NCI-H1092 treated with DMSO at 0.1 percent for 48 hours (cell line): Measurements from ENCODE around the gene CTNNBL1.
"Not testable (repeated sequence)": the region's sequence is repeated elsewhere in the genome, so short reads cannot be mapped to it uniquely, and the experiment has no call there.

ENCODE experiments used
- DNase-seq: peaks from one replicate; lab custom pipeline; 2025; lab: John Stamatoyannopoulos, UW

Gene CTNNBL1

GRCh38 chr20:37711994-37712964 is 18.4 kb downstream of the CTNNBL1 start:
- DNase-seq = peak; percentile 88

DNA sequence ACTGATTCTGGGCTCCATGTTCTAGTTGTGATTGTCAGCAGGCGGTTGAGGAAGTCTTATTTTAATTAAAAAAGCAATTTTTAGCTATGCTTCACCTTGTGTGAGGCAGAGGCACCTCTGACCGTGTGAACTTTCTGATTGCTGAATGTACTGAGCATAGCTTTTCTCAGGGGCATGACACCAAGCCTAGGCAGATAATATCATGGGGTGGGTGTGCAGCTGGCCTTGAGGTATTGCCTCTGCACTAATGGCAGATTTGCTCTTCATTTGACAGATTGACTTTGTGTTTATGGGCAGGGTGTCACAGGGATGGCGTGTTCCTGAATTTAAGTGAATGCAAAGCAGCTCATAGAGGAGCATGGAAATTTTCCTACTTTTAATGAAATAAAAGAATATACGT is 19.6 kb downstream of the CTNNBL1 start:
- no peak for DNase-seq

- DNase-seq = no peak
These were observed 21.3 kb downstream of the CTNNBL1 start for GRCh38 chr20:37714978-37715672.

GRCh38 chr20:37721751-37722150 is 27.9 kb downstream of the CTNNBL1 start:
- no peak for DNase-seq

DNA sequence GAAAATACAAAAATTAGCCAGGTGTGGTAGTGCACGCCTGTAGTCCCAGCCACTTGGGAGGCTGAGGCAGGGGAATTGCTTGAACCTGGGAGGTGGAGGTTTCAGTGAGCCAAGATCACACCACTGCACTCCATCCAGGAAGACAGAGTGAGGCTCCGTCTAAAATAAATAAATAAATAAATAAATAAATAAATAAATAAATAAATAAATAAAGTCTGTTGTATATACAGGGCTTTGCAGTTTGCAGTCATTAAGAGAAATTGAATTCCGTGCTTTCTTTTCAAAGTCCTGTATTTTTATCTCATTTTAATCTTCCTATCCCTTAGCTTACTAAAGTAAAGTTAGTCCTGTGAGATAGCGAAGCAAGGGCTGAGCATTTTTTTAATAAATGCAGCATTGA is 28.5 kb downstream of the CTNNBL1 start:
- DNase-seq = not testable (repeated sequence)

DNA sequence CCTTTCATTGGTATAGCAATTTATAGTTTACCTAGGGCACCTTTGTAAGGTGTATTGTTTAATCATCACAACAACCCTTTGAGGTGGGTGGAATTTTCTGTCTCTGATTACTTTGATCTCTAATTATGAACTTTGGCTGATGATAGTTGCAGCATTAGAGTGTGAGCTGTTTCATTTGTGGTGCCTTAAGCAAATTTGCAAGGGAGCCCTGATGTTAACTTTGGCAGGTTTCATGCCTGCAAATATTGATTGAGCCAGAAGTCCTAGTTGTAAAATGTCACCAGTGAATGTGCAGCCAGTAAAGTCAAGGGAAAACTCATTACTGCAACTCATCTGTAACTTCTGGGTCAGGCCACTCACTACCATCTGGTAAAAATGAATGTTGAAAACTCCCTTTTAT is 29.8 kb downstream of the CTNNBL1 start:
- peak; percentile 41 for DNase-seq

- no peak for DNase-seq
These were observed 31.3 kb downstream of the CTNNBL1 start for GRCh38 chr20:37725165-37725564.

DNA sequence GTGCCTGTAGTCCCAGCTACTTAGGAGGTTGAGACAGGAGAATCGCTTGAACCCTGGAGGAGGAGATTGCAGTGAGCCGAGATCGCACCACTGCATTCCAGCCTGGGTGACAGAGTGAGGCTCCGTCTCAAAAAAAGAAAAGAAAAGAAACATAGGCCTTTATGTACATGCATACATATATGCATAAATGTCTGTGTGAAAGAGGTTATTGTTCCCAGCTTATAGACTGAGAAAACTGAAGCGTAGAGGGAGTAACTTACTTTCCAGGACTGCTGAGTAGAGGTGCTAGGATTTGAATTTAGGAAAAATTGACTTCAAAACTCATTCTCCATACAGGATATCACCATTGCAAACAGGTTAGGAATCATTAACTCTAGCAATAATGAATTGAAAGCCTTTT is 32.0 kb downstream of the CTNNBL1 start:
- DNase-seq = no peak

GRCh38 chr20:37726321-37726720 is 32.5 kb downstream of the CTNNBL1 start:
- no peak for DNase-seq

DNA sequence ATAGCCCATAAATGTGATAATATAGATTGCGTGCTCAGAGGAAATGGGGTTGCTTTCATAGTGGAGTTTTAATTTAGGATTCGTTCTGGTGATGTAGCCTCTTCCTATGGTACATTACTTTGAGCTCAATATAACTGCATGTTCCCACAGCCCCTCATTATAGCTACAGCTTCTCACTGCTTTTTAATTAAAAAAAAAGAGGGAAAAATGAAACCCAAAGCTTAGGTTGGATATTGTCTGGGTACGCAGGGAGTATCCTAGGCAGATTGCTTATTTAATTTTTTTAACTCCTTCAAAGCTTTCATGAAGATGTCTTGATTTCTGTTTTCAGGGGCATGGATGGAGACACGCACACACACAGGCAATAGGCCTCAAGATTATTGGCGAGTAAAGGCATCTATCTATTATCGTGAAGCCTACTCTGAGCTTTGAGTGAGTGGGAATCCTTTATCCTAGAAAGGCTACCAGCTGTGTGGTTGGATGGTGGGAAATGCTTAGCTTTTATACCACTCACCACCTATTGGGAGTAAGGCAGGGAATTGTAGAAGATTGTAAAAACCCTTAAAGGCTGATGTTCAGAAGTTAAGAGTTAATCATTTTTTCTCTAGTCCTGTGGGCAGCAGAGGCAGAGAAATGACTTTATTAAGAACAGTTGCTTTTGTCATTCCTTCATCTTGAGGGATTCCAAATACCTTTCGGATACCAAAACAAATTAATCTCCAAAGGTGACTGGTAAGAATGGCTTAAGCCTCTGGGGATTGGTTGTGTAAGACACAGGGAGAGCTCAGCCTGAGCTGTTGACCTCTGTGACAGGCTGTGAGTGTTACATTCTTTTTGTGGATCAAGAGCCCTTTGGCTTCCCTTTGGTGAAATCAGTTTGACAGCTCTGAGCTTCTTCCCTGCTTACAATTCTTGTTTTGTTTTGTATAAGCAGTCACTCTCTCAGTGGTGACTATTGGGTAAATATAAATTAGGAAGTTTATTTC is 33.4 kb downstream of the CTNNBL1 start:
- no peak for DNase-seq

GRCh38 chr20:37727957-37728634 is 34.3 kb downstream of the CTNNBL1 start:
- no peak for DNase-seq

- DNase-seq = no peak
These were observed 34.8 kb downstream of the CTNNBL1 start for GRCh38 chr20:37728635-37728983.

DNA sequence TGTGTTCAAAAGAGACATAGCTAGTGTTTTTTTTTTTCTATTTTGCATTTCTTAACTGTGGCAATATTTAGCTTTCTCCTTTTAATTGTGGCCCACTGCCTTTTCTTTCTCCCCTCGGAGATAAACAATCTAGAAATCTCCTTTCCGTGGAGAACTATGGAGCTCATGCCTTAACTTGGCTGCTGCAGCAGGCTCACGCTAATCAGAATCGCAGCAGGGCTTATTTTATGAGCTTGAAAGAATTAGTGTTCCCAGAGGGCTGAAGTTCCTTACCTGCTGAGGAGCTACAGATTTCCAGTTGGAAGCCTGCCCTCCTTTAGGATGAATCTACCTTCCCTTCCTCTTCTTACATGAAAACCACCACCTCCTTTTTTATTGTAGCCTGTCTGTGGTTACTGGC is 35.6 kb downstream of the CTNNBL1 start:
- peak; percentile 25 for DNase-seq

DNA sequence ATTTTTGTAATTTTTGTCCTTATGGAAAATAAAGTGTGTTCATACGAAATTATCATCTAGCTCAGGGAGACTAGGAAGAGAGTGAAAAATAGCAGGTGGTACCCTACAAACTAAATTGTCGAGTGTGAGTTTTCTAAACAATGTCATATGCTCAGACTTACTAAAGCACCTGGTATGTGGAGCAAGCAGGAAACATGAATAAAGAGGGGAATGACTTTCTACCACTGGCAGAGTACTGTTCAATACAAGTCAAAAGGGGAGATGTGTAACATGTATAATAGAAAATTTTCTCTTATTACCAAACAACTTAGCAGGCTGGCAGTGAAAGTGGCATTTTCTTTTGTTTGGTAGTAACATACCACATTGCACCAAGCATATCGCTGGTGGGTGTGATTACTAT is 36.1 kb downstream of the CTNNBL1 start:
- peak; percentile 38 for DNase-seq

DNA sequence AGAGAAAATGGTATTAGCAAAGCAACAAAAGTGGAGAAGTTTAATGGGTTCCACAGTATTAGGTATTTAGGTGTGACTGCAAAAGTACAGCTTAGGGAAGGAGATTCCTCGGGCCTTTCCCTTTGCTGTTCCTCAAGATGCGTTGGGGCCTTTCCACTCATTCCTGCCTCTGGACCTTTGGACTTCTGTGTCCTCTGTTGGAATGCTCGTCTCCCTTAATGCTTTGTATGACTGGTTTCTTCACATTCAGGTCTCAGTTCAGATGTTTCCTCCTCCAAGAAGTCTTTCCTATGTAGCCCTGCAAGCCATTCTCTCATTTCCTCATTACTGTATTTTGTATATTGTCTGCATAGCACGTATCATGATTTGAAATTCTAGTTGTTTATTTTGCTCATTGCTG is 39.6 kb downstream of the CTNNBL1 start:
- no peak for DNase-seq

- DNase-seq = peak; percentile 13
These were observed 40.6 kb downstream of the CTNNBL1 start for GRCh38 chr20:37734228-37734985.

GRCh38 chr20:37735541-37735940 is 41.7 kb downstream of the CTNNBL1 start:
- DNase-seq = no peak

DNA sequence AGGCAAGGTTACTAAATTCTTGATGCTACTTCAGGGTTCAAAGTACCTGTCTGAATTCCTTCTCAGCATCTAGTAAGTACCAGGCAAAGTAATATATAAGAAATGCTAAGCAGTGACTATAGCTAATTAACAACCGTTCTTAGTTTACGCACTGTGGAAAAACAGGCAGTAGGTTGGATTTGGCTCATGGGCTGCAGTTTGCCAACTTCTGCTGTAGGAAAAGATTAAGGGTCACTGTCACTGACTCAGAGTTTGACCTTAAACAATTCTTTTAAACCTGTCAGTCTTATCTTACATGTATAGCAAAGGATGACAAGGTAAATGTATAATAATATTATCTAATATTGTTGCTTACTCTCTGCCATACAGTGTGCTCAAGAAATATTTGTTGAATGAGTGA is 42.3 kb downstream of the CTNNBL1 start:
- DNase-seq = no peak

DNA sequence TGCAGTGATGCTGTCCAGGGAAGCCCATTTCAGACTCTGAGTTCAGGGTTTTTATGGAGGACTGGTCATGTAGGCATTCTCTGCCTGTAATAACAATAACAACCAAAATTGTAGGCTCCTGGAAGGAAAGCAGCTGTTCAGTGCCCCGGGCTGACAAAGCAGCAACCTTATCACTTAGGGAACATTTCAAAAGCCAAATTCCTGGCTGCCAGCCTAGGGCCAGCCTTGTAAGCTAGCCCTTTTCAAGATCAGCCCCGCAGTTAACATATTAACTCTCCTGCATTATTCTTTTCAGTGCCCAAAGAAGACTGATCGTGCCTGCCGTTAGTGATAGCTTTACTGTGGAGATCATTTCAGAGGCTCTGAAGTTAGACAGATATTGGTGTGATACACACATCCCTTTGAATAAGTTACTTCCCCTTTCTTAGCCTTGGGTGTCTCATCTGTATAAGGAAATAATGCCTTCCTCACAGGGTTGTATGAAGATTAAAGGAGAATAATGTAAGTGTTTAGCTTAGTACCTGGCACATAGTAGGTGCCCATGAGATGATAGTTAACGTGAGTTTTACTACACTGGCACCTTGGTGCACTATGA is 44.1 kb downstream of the CTNNBL1 start:
- DNase-seq = no peak

- no peak for DNase-seq
These were observed 47.2 kb downstream of the CTNNBL1 start for GRCh38 chr20:37741055-37741454.
